Stimulated activated CD8-positive, alpha-beta memory T cell treated with anti-CD3 and anti-CD28 coated beads, Interleukin-4, amount 100 ng/mL, for 24 hours (primary cell): ENCODE results near the gene TMTC2.

ENCODE experiments used
- DNase-seq: peaks from one replicate; pipeline ENCODE4 v3.0.0-alpha.2; 2020; ENCODE audit warnings: low read depth

Gene TMTC2

DNA sequence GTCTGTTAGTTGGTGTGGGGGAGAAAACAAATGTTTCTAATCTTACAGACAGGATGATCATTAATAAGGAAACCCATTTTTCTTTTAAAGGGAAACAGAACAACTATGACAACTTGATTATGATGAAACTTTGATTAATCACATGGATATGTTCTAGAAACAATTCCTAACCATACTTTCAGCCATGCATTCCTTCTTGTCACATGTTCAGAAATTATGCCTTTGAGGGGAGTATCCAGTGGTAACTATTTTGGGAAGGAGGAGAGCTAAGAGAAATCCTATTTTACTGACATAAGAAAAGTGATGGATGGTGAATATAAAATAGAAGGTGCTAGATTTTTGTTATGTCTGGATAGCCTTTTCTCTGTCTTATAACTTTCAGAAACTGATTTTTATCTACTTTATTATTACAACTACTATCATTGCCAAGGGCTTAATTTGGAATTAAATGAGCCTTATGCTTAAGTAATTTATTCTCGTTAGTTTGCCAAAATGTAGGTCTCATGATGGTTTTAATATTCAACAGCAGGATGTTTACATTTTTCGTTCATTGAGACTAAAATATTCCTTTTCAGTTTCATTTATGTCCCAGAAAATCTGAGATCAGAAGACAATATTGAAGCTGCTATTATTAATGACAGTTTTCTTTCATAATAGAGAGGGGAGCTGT is 200.1 kb downstream of the TMTC2 start:
- no peak for DNase-seq

DNA sequence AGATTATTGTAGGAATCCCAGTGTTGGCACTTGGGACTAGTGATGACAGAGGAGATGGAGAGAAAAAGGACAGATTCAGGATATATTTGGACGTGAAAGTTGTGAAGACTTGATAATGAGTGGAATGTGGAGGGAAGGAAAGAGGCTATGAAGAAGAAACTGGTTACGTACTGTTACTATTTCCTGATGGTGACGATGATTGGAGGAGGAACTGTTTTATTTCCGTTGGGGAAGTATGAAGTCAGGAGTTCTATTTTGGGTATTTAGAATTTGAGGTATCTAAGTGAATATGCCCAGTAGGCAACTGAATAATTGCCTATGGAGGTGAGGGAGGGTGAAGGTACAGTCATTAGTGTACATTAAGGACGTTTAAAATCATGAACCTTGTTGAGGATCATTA is 207.2 kb downstream of the TMTC2 start:
- DNase-seq: no peak

GRCh38 chr12:82896277-82896676 is 209.6 kb downstream of the TMTC2 start:
- DNase-seq: no peak

GRCh38 chr12:82896979-82897378 is 210.3 kb downstream of the TMTC2 start:
- DNase-seq: no peak

GRCh38 chr12:82898441-82898840 is 211.7 kb downstream of the TMTC2 start:
- no peak for DNase-seq

DNA sequence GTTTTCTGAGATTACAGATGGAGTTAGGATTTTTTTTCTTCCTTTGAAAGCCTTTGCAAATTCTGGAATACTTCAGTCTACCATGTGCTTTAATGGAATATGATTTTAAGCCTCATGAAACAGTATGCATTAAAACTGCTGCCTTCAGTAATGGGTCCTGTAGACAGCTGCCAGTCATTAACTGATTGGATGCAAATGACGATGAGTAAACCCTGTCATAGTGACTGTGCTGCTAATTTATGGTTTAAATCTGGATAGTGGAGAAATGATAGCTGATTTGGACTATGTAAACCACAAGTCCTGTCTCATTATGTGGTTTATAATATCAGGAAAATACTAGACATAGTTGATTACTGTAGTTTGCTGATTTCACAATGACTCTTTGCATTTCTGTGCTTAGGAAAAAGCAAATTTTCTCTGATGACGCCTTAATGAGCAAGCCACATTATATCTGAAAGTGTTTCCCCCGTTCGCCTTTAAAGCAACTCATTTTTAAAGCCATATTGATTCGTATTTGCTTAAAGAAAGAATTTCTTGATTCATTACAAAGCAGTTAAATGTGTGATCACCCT is 217.6 kb downstream of the TMTC2 start:
- DNase-seq: no peak

DNA sequence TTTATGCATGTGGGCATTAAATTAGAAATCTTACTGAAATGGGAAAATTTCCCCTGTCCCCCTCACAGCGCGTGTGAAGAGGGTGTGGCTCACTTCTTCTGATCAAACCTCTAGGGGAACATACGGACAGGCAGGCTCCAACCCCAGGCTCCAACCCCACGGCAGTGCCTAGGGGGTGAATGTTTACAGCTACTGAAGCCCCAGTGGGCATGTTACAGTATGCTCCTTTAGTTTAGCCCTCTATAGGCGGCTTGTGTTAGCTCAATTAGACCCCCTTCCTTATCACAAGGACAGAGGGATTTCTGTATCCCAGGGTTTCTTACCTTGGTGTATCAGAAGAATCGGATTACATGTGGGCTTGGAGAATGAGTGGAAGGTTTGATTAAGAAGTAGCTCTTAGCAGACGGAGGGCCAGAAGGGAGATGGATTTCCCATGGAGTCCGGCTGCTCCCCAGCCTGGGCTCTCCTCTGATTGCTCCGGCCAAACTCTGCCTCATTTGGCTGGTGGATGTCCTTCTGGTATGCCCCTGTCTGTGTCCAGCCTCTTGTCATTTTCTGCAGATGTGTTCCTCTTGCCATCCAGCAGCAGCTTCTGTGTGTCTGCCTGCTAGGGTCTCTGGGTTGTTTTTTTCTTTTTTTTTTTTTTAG is 223.7 kb downstream of the TMTC2 start:
- no peak for DNase-seq

- DNase-seq: no peak
These were observed 225.7 kb downstream of the TMTC2 start for GRCh38 chr12:82912406-82912805.

- DNase-seq: no peak
These were observed 232.8 kb downstream of the TMTC2 start for GRCh38 chr12:82919388-82920054.

DNA sequence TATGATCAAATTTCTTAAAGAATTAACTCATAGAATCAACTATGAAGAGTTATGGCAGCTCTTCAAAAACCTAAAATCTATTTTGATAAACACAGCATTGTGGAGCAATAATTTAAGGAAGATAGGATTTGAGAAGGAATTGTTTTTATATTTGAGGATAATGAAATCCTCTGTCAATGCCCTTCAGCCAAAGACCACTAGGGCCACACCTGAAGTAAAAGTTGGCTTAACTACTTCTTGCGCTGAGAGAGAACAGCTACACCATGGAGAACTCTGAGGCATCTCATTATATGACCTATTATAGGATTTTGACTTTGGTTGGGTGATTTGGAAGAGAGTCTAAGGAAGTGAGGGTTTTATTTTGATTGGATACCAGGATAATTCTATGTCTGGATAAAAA is 237.2 kb downstream of the TMTC2 start:
- no peak for DNase-seq

- DNase-seq: no peak
These were observed 239.9 kb downstream of the TMTC2 start for GRCh38 chr12:82926630-82927029.

- no peak for DNase-seq
These were observed 243.6 kb downstream of the TMTC2 start for GRCh38 chr12:82930301-82930700.

DNA sequence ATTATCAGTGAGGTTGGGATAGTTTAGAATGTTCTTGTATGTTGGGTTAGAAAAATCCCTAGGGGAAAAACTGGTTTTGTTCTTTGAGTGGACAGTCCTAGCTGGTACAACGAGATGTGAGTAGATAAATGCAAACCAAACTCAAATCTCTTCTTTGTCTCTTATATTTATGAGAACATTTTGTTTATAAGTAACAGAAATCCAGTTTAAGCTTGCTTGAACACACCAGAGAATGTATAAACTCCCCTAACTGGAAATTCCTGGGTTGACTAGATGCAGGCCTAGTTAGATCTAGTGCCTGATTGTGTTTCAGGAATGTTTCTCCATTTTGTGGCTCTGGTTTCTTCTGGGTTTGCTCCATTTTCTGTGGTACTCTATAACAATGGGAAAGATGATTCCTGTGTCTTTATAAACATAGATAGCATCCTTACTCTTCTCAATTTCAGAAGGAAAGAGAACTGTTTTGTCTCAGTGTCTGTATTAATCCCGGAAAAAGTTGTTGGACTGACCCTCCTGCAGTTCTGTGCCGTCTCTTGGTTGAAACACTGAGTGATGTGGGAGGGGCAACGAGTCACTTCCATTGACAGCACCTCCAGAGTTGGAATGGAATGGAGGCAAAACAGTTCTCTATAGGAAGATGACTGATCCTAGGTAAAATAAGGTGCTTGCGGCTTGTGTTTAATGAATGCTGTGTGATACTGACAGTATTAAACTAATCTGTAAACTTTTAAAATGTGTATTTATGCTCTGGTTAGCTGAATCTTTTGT is 244.8 kb downstream of the TMTC2 start:
- no peak for DNase-seq

DNA sequence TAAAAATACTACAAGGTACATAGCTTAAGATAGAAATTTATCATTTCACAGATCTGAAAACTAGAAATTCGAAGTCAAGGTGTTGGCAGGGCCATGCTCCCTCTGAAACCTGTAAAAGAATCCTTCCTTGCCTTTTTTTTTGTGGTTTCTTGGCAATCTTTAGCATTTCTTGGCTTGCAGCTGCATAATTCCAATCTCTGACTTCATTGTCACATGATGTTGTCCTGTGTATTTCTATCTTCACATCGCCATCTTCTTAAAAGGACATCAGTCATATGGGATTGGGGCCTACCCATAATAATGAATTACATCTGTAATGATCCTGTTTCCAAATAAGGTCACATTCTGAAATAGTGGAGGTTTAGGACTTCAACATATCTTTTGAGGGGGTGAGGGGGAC is 250.4 kb downstream of the TMTC2 start:
- DNase-seq: no peak

DNA sequence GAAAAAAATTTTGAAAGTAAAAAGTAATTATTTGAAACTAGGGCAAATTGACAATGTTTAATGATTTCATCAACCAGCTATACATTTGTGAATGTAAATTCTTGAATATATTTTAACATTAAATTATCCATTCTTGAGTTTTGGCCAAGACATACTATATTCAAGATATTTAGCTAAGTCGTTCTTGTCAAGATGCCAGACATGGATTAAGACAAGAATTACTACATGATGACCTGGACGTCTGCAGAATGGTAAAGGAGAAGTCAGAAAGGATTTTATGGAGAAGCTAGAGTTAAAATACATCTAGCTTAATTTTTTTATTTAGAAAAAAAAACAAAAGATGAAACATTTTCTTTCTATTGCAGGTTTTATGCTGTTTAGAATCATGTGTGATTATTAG is 255.8 kb downstream of the TMTC2 start:
- no peak for DNase-seq

DNA sequence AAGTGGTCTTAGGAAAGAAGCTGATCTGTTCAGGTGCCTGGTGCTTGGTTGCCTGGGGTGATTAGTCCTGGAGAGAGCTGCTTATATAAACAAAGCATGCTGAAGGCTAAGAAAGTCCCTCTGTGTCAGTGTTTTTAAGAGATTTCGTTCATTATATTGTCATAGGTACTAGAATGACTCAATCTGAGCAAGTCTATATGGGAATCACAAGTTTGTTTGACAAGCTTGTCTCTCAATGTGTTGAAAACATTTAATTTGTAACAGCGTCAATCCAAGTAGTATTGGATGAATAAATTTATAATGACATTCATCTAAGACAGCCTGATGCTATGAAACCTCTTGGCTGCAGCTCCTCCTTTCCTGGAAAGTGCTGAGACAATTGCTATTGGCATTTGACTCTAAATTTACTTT is 256.3 kb downstream of the TMTC2 start:
- no peak for DNase-seq

DNA sequence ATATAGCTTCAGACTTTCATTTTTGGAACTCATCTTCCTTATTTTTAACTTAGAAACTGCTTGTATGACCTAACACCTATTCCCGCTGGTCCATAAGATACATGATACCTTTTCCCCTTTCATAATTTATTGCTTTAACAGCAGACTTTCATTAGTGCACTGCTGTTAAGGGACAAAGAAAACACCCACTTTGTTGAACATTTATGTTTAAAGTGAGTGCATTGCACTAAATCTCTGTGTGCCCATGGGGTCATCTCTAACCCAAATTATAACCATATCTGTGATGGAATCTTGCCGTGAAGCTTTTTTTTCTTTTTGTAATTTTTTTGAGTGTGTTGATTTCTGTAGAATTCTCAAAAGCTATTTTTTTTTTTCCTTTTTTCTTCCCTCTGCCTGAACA is 261.8 kb downstream of the TMTC2 start:
- DNase-seq: no peak

DNA sequence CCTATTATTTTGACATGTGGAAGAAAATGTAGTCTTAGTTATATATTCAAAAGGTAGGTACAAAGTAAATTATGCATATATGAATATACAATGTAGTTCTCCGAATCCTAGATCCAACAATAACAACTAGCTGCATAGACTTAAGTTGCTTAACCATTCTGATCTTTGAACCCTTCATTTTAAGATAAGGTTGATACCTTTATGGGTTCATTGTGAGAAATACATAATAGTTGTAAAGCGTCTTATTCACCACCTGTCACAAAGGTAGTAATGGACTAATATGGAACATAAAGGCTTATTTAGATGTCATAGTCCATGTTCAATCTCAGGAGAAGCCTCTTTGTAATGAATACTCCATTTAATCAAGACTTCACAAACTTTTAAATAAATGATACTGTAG is 263.6 kb downstream of the TMTC2 start:
- no peak for DNase-seq

GRCh38 chr12:82952946-82953345 is 266.2 kb downstream of the TMTC2 start:
- no peak for DNase-seq

DNA sequence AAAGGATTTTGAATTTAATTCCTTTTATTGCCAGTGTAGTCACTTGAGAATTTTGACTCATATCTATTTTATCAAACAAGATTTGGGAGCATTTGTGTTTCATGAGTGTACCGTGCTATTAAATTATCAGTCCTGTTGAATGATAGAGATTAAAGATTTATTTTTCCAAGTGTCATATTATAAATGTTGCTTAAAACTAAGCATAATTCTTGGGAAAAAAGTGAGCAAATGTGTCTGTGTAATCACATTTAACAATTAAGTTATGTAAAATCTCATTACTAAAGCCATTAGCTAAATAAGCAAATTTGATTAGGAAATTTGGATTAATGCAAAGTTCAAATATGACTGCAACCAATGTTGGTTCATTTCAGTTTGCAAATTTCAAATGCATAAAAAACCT is 266.7 kb downstream of the TMTC2 start:
- no peak for DNase-seq

GRCh38 chr12:82954064-82954463 is 267.4 kb downstream of the TMTC2 start:
- DNase-seq: no peak

- DNase-seq: no peak
These were observed 267.9 kb downstream of the TMTC2 start for GRCh38 chr12:82954572-82954971.
